Adipocyte (in vitro differentiated cells): ENCODE results near the gene GNG5.
"Not testable (repeated sequence)": the region's sequence is repeated elsewhere in the genome, so short reads cannot be mapped to it uniquely, and the experiment has no call there.

Experiments
- DNase-seq: peaks from one replicate; pipeline ENCODE4 v3.0.0-alpha.2; 2015; ENCODE audit warnings: low read depth
- H3K27me3 ChIP-seq: replicated peaks from 2 replicates; pipeline ENCODE4 v1.7.0; 2013; ENCODE audit warnings: mild to moderate bottlenecking, low read length, moderate library complexity; ENCODE audit not compliant: control insufficient read depth, insufficient read depth
- H3K36me3 ChIP-seq: 2 replicates; pipeline ENCODE4 v1.7.0; 2013; ENCODE audit warnings: low read length, mild to moderate bottlenecking, moderate library complexity; ENCODE audit not compliant: control insufficient read depth, insufficient read depth, severe bottlenecking
- H3K4me1 ChIP-seq: 2 replicates; pipeline ENCODE4 v1.7.0; 2013; ENCODE audit warnings: mild to moderate bottlenecking, low read length, moderate library complexity; ENCODE audit not compliant: control insufficient read depth, insufficient read depth
- H3K4me3 ChIP-seq: 2 replicates; pipeline ENCODE4 v1.7.0; 2013; ENCODE audit warnings: mild to moderate bottlenecking, low read length, moderate library complexity
- H3K9ac ChIP-seq: 2 replicates; pipeline ENCODE4 v1.7.0; 2013; ENCODE audit warnings: mild to moderate bottlenecking, low read length, moderate library complexity
- H3K9me3 ChIP-seq: 2 replicates; pipeline ENCODE4 v1.7.0; 2013; ENCODE audit warnings: mild to moderate bottlenecking, low read length, moderate library complexity; ENCODE audit not compliant: control insufficient read depth

GNG5 gene

DNA sequence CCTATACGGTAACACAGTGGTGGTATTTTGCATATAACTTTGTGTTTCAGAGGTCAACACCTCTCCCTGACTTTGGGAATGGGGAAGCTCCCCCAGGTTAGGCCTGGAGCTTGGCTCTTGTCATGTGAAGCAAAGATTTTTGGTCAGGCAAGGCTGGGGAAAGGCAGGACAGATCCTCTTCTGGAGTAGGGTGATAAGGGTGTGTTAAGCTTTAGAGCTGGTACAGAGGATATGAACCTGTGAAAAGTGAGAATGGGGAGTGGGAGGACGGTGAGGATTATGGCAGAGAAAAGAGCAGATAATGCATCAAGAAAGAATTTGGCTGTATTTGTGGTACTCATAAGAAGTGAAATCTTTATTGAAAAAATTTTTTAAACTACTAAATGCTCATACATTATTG lies 25.1 kb downstream of the GNG5 start:
- Histone ChIP-seq H3K27me3 (no peaks in the 10 kb centered on the region), H3K4me3 (peak overlapping the region; percentile 96), H3K9me3 (no peaks in the 10 kb centered on the region), H3K9ac (peak overlapping the region; percentile 37), H3K36me3 (peaks cover 27% of the 10 kb centered on the region), H3K4me1 (peaks cover 15% of the 10 kb centered on the region)
- DNase-seq: no peak

DNA sequence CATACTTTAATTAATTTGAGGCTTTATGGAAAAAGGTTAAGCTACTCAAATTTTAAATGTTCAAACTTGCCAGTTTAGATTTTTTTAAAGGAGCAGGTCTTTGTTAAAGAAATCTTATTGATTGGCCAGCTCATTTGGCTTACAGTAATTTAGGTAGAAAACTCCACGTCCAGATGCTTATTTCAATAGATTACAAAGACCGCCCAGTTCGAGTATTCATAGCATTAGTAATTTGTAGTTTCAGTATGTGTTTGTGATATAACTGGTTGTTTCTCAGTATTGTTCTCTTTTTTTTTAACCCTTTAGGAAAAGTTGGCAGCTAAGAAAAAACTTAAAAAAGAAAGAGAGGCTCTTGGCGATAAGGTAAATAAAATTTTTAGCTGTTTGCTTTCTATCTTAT lies 25.7 kb downstream of the GNG5 start:
- peaks cover 22% of the 10 kb centered on the region for H3K36me3 ChIP-seq

DNA sequence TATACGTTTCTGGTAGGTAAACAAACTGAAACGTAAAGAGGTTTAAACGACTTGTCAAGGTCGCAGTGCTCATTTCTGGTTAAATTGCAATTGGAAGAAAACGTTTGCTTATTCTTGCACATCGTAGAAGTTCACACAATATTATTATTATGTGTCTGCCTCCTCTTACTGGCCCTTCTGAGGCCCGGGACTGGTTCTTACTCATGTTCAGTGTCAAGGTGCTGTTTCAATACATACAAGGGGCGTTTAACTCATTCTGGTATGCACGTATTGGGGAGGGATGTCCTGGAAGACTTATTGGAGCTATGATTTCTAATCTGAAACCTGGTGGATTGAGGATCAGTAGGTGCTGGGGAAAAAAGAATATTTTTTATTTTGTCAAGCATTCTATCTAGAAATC lies 26.4 kb downstream of the GNG5 start:
- Histone ChIP-seq H3K4me1 (peaks cover 15% of the 10 kb centered on the region), H3K36me3 (peaks cover 16% of the 10 kb centered on the region), H3K4me3 (peak overlapping the region; percentile 96), H3K27me3 (no peaks in the 10 kb centered on the region), H3K9me3 (no peaks in the 10 kb centered on the region), H3K9ac (peak overlapping the region; percentile 90)
- peak; percentile 31 for DNase-seq

More for the DNA sequence above, 25.7 kb downstream of the GNG5 start:
- H3K4me1 ChIP-seq: peaks cover 15% of the 10 kb centered on the region
- H3K4me3 ChIP-seq: peak overlapping the region; percentile 96
- DNase-seq: no peak
- no peaks in the 10 kb centered on the region for H3K9me3 ChIP-seq
- H3K27me3 ChIP-seq: no peaks in the 10 kb centered on the region
- H3K9ac ChIP-seq: peak overlapping the region; percentile 90

DNA sequence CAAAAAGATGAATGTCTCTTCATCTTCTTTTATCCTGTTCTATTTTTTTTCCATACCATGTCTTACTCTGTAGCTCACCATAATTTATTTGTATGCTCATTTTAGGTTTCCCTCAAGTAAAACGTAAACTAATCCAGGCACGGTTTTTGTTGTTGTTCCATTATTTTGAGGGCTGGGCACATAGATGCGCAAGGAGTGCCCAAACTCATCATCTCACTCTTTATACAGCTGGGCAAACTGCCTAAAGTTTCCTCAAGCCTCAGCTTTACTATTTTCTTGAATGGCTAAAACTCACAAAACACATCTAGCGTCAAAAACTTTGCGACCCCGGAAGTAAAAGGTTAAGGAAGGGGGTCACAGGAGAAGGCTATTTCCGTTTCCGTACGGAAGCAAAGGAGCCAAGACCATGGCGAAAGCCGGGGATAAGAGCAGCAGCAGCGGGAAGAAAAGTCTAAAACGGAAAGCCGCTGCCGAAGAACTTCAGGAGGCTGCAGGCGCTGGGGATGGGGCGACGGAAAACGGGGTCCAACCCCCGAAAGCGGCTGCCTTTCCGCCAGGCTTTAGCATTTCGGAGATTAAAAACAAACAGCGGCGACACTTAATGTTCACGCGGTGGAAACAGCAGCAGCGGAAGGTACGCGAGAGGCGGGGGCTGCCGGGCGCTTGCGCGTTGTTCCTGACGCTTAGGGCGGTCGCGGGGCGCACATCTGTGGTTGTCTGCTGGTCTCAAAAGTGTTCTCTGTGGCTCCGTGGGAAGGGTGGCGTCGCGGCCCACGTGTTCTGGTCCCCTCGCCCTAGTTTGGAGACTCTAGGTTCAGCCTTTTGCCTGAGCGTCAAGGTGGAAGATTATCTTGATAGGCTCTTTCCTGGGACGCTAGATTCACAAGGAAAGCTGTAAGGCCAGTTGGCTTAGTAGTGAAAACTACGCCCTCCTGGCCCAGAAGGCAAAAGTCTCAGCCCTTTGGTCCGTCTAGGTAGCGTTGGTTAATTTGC lies 27.2 kb downstream of the GNG5 start, which contains the start of gene RPF1:
RPF1 (plus strand) TSS at position 391 of the 993 bp plus-strand sequence; CDS start at position 407, 16 bp downstream.
- H3K4me3 ChIP-seq: peak within 1 kb of the TSS; percentile 96
- H3K9ac ChIP-seq: peak within 1 kb of the TSS; percentile 90

DNA sequence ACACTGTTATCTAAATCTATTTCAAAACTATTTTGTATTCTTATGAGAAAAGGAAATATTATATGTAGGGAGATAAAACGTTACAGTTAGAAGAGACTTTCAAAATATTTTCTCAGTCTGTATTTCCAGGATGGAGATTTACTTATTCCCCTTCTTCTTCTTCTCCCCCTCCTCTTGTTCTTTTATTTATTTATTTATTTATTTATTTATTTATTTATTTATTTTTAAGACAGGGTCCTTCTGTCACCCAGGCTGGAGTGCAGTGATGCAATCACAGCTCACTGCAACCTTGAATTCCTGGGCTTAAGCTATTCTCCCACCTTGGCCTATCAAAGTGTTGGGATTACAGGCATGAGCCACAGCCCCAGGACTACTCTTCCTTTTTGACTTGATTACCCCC lies 30.2 kb downstream of the GNG5 start:
- Histone ChIP-seq H3K36me3 (no peaks in the 10 kb centered on the region), H3K9ac (no peak overlapping the region), H3K27me3 (no peaks in the 10 kb centered on the region), H3K4me3 (no peak overlapping the region), H3K9me3 (no peaks in the 10 kb centered on the region), H3K4me1 (peaks cover 9% of the 10 kb centered on the region)
- DNase-seq: no peak

More for the DNA sequence above, 27.2 kb downstream of the GNG5 start, which contains the start of gene RPF1:
- Histone ChIP-seq H3K9me3 (no peaks in the 10 kb centered on the region), H3K27me3 (no peaks in the 10 kb centered on the region), H3K4me1 (peaks cover 15% of the 10 kb centered on the region), H3K36me3 (peaks cover 14% of the 10 kb centered on the region)
- DNase-seq: peak; percentile 88

DNA sequence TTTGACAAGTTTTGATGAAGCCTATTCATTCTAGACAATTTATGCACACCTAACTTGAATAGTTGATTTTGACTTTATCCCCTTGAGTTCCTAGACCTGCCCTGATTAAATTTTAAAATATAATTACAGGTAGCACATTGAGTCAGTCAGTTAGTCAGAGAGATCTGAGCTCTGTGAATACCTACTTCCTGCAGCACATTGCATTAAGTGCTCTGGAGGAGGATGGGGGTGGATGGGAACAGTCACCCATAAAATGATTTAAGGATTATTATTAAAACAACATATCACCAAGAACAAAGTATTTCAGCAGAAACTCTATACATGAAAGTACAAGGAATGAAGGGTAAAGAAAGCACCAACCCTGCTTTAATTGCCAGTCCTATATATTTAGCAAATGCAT lies 39.1 kb downstream of the GNG5 start:
- Histone ChIP-seq H3K36me3 (no peaks in the 10 kb centered on the region), H3K27me3 (peaks cover 4% of the 10 kb centered on the region), H3K9me3 (no peaks in the 10 kb centered on the region), H3K4me1 (no peaks in the 10 kb centered on the region), H3K9ac (no peak overlapping the region), H3K4me3 (no peak overlapping the region)
- no peak for DNase-seq

DNA sequence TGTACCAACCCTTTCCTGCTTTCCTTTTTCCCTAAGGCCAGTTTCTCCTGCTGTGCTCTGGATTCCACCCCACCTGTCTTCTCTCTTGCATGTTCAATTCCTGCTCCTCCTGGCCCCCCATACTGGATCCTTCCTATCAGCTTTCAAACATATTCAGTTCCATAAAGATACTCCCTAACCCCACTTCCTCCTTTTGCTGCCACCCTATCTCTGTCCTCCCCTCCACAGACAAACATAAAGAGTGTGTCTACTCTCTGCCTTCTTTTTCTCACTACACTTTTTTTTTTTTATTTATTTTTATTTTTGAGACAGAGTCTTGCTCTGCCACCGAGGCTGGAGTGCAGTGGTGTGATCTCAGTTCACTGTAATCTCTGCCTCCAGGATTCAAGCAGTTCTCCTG lies 44.3 kb downstream of the GNG5 start:
- DNase-seq: no peak
- no peak overlapping the region for H3K4me3 ChIP-seq
- peaks cover 4% of the 10 kb centered on the region for H3K27me3 ChIP-seq
- peaks cover 4% of the 10 kb centered on the region for H3K4me1 ChIP-seq
- H3K9me3 ChIP-seq: no peaks in the 10 kb centered on the region
- no peaks in the 10 kb centered on the region for H3K36me3 ChIP-seq
- no peak overlapping the region for H3K9ac ChIP-seq

DNA sequence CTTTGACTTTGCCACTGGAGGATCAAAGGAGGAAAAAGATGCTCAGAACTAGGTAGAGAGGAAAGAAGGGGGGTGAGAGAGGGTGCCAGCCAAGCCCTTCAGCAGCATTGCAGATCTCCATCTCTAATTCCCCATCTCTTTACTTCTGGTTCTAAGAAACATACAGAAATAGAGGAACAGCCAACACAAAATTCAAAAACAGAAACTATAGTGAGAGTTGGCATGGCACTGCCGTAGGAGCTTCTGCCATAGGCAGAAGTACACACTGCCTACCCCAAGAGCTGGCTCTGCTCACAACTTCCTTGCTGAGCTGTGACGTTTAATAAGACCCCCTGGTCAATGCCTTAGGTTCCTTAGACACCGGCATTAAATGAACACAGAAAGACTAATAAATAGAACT lies 53.9 kb downstream of the GNG5 start:
- H3K4me1 ChIP-seq: no peaks in the 10 kb centered on the region
- no peaks in the 10 kb centered on the region for H3K36me3 ChIP-seq
- H3K9ac ChIP-seq: no peak overlapping the region
- peaks cover 4% of the 10 kb centered on the region for H3K27me3 ChIP-seq
- H3K4me3 ChIP-seq: no peak overlapping the region
- DNase-seq: no peak
- H3K9me3 ChIP-seq: no peaks in the 10 kb centered on the region

DNA sequence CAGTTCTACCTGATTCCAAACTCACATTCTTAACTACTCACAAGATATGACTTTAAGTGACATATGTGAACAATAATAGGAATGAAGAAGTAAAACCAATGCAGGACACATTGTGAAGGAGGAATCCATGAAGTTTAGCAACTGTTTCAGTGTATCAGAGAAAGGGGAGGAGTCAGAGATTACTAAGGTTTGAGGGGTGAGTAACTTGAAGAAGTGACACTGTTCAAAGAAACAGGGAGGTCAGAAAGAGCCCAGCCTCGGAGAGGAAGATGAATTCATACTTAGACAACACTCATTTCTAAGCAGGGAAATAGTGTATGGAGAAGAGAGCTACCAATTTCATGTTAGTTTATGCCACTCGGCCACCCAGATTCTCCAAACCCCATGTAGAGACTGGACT lies 55.5 kb downstream of the GNG5 start:
- no peaks in the 10 kb centered on the region for H3K9me3 ChIP-seq
- H3K9ac ChIP-seq: no peak overlapping the region

DNA sequence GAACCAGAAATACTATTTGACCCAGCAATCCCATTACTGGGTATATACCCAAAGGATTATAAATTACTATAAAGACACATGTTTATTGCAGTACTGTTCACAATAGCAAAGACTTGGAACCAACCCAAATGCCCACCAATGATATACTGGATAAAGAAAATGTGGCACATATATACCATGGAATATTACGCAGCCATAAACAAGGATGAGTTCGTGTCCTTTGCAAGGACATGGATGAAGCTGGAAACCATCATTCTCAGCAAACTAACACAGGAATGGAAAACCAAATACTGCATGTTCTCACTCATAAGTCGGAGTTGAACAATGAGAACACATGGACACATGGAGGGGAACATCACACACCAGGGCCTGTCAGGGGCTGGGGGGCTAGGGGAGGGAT lies 57.7 kb downstream of the GNG5 start:
- DNase-seq, H3K4me3 ChIP-seq, H3K9ac ChIP-seq, H3K36me3 ChIP-seq, H3K9me3 ChIP-seq, H3K4me1 ChIP-seq, H3K27me3 ChIP-seq: not testable (repeated sequence)

More for the DNA sequence above, 55.5 kb downstream of the GNG5 start:
- no peaks in the 10 kb centered on the region for H3K4me1 ChIP-seq
- H3K27me3 ChIP-seq: no peaks in the 10 kb centered on the region
- no peak overlapping the region for H3K4me3 ChIP-seq
- H3K36me3 ChIP-seq: no peaks in the 10 kb centered on the region
- no peak for DNase-seq
